ENCODE measurements around the gene ZNF581. TPM values are rescaled to one million over a fixed set of nuclear protein-coding genes. Genes with fewer than 3 reads are reported as not detected.

The ZNF581 gene
- total RNA-seq, 4 donors from 2014 or later, result 20.1 to 27.3 (median 22.8) TPM

DNA sequence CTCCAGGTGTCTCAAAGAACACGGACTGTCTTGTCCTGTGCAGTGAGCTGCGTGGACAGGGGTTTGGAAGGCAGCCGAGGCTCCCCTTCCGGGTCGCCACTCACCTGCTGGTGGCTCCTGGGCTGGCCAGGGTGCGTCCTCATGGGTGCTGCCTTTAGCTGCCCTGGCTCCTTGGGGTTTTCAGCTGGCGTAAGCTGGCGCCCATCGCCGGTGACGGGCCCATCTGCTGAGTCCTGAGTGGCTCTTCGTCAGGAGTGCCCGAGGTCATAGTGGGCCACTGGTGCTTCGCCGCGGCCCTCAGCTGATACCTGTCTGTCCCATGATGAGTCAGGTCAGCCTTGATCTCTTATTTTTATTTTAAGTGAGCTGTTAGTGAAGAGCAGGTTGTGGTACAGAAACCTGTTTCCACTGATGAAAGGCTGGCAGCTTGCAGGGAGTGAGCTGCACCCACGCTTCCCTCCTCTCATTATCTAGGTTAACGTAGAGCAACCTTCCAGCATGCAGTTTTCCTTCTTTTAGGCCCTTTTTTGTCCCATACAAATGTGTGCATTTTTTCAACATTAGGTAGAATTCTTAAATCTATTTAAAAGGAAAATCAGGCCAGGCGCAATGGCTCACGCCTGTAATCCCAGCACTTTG is 50.0 kb downstream of the ZNF581 start:
- peak in 1 of 2 donors; percentile 66 for DNase-seq (ENCODE audit: low spot score in 2 of 2)
- no peak for TF ChIP-seq POLR2A (IDR thresholded peaks at IDR 0.05)
- no peak for TF ChIP-seq CTCF (IDR thresholded peaks at IDR 0.05)
- WGBS, 2 donors, result 93 to 96% methylated on average over 20 of the region's 20 CpGs
- no peak overlapping the region for H3K4me3 ChIP-seq (ENCODE audit: low read depth, poor library complexity, severe bottlenecking)
- intact Hi-C loops (cut with DNase I; ENCODE audit: low total_unique reads), result no loop called here

- intact Hi-C loops (cut with DNase I; ENCODE audit: low total_unique reads), result no loop called here
- 83 to 87% methylated on average over 15 of the region's 15 CpGs for WGBS, 2 donors
- peak in 1 of 2 donors; percentile 79 for DNase-seq (ENCODE audit: low spot score in 2 of 2)
- no peak overlapping the region for H3K4me3 ChIP-seq (ENCODE audit: low read depth, poor library complexity, severe bottlenecking)
- TF ChIP-seq CTCF (IDR thresholded peaks at IDR 0.05) (no peak), POLR2A (IDR thresholded peaks at IDR 0.05) (no peak)
Measured at GRCh38 chr19:55694241-55694655, 50.8 kb downstream of the ZNF581 start.

- H3K4me3 ChIP-seq (ENCODE audit: low read depth, poor library complexity, severe bottlenecking), result no peak overlapping the region
- DNase-seq (ENCODE audit: low spot score in 2 of 2), result peak in 1 of 2 donors; percentile 74
- whole genome bisulfite sequencing, 2 donors, result 92 to 94% methylated on average over 27 to 29 of the region's 37 CpGs
- TF ChIP-seq POLR2A (IDR thresholded peaks at IDR 0.05) (no peak), CTCF (IDR thresholded peaks at IDR 0.05) (no peak)
- intact Hi-C loops (cut with DNase I; ENCODE audit: low total_unique reads), result no loop called here
Measured at GRCh38 chr19:55694656-55695491, 51.4 kb downstream of the ZNF581 start.

Other genes with a start within 250 kb of the ZNF581 start
- 10 to 100 TPM in 1 of 4 donors, 1 to 10 TPM in 3; 6.2 to 14.6 (median 9.2) TPM for gene UBE2S, start 235.9 kb upstream of the ZNF581 start, total RNA-seq
- gene SHISA7, start 200.3 kb upstream of the ZNF581 start, total RNA-seq, result under 1 TPM in 1 of 4 donors, not detected in 3; 0.10 TPM
- 10 to 100 TPM; 31.0 to 73.1 (median 66.4) TPM for gene ISOC2, start 182.0 kb upstream of the ZNF581 start, total RNA-seq
- not detected for gene C19orf85, start 178.9 kb upstream of the ZNF581 start, total RNA-seq
- gene ZNF628, start 167.0 kb upstream of the ZNF581 start, total RNA-seq, result 10 to 100 TPM in 3 of 4 donors, 1 to 10 TPM in 1; 5.4 to 17.9 (median 12.2) TPM
- gene NAT14, start 158.5 kb upstream of the ZNF581 start, total RNA-seq, result 1 to 10 TPM; 2.5 to 5.3 (median 4.1) TPM
- gene SSC5D, start 155.2 kb upstream of the ZNF581 start, total RNA-seq, result 1 to 10 TPM in 3 of 4 donors, under 1 TPM in 1; 0.64 to 6.2 (median 3.0) TPM
- not detected for gene SBK2, start 106.5 kb upstream of the ZNF581 start, total RNA-seq
- gene SBK3, start 98.1 kb upstream of the ZNF581 start, total RNA-seq, result under 1 TPM in 1 of 4 donors, not detected in 3; 0.26 TPM
- 1 to 10 TPM; 4.2 to 5.1 (median 4.6) TPM for gene ZNF579, start 62.8 kb upstream of the ZNF581 start, total RNA-seq
- 10 to 100 TPM in 1 of 4 donors, 1 to 10 TPM in 3; 5.9 to 14.3 (median 7.7) TPM for gene FIZ1, start 44.1 kb upstream of the ZNF581 start, total RNA-seq
- 10 to 100 TPM; 58.4 to 88.3 (median 78.3) TPM for gene ZNF524, start 43.4 kb upstream of the ZNF581 start, total RNA-seq
- 10 to 100 TPM in 3 of 4 donors, 1 to 10 TPM in 1; 8.1 to 17.8 (median 12.3) TPM for gene ZNF865, start 38.0 kb upstream of the ZNF581 start, total RNA-seq
- 10 to 100 TPM in 2 of 4 donors, 1 to 10 TPM in 2; 5.7 to 10.3 (median 8.3) TPM for gene ZNF784, start 19.1 kb upstream of the ZNF581 start, total RNA-seq
- 10 to 100 TPM; 14.1 to 38.0 (median 22.9) TPM for gene ZNF580, start 2.6 kb upstream of the ZNF581 start, total RNA-seq
- 10 to 100 TPM in 1 of 4 donors, 1 to 10 TPM in 3; 7.9 to 10.4 (median 8.5) TPM for gene CCDC106, start 4.6 kb downstream of the ZNF581 start, total RNA-seq
- 100 to 1,000 TPM in 3 of 4 donors, 10 to 100 TPM in 1; 78.8 to 149 (median 106) TPM for gene U2AF2, start 11.4 kb downstream of the ZNF581 start, total RNA-seq
- 100 to 1,000 TPM in 3 of 4 donors, 10 to 100 TPM in 1; 81.2 to 189 (median 120) TPM for gene EPN1, start 31.6 kb downstream of the ZNF581 start, total RNA-seq
- gene NLRP9, start 94.8 kb downstream of the ZNF581 start, total RNA-seq, result not detected
- not detected for gene RFPL4A, start 115.4 kb downstream of the ZNF581 start, total RNA-seq
- gene RFPL4AL1, start 125.5 kb downstream of the ZNF581 start, total RNA-seq, result not detected
- gene NLRP11, start 188.3 kb downstream of the ZNF581 start, total RNA-seq, result under 1 TPM in 1 of 4 donors, not detected in 3; 0.10 TPM
- gene NLRP4, start 192.9 kb downstream of the ZNF581 start, total RNA-seq, result not detected